Lower leg skin (tissue), 3 donors: ENCODE results near the gene CDK18.

ENCODE experiments used
- CTCF ChIP-seq, 3 donors: fragments of 450-650 bp; IDR thresholded peaks; one replicate each; pipeline ENCODE4 v1.5.1; 2016; ENCODE audit warnings: antibody characterized with exemption in 3 of 3, mild to moderate bottlenecking in 3 of 3, moderate library complexity in 2 of 3
- POLR2A ChIP-seq, 2 donors: fragments of 450-650 bp; IDR thresholded peaks; one replicate each; pipeline ENCODE4 v1.6.1; 2016 to 2017; ENCODE audit warnings: antibody characterized with exemption in 2 of 2, mild to moderate bottlenecking in 1 of 2, moderate library complexity in 1 of 2

GRCh38 chr1:205533748-205534443 is 29.4 kb downstream of the CDK18 start:
- TF ChIP-seq CTCF (IDR thresholded peaks at IDR 0.05) (no peak), POLR2A (IDR thresholded peaks at IDR 0.05) (no peak)
